Measurements from ENCODE around the gene LRP5.
"Not testable (repeated sequence)": the region's sequence is repeated elsewhere in the genome, so short reads cannot be mapped to it uniquely, and the experiment has no call there.

LRP5 gene

GRCh38 chr11:68282141-68282860 lies 30.1 kb upstream of the LRP5 start:
- no peak for DNase-seq (ENCODE audit: low read depth)

GRCh38 chr11:68282861-68283230 lies 29.5 kb upstream of the LRP5 start:
- no peak for DNase-seq (ENCODE audit: low read depth)

GRCh38 chr11:68284588-68284987 lies 27.8 kb upstream of the LRP5 start:
- DNase-seq (ENCODE audit: low read depth) = not testable (repeated sequence)

GRCh38 chr11:68287419-68287818 lies 25.0 kb upstream of the LRP5 start:
- no peak for DNase-seq (ENCODE audit: low read depth)

GRCh38 chr11:68289456-68289855 lies 22.9 kb upstream of the LRP5 start:
- DNase-seq (ENCODE audit: low read depth) = no peak

- no peak for DNase-seq (ENCODE audit: low read depth)
Measured at GRCh38 chr11:68293708-68294107, 18.7 kb upstream of the LRP5 start.

GRCh38 chr11:68295271-68295670 lies 17.1 kb upstream of the LRP5 start:
- no peak for DNase-seq (ENCODE audit: low read depth)

GRCh38 chr11:68295940-68296339 lies 16.5 kb upstream of the LRP5 start:
- no peak for DNase-seq (ENCODE audit: low read depth)

GRCh38 chr11:68296344-68297051 lies 15.9 kb upstream of the LRP5 start:
- DNase-seq (ENCODE audit: low read depth) = no peak

- DNase-seq (ENCODE audit: low read depth) = no peak
Measured at GRCh38 chr11:68297052-68297378, 15.4 kb upstream of the LRP5 start.

- DNase-seq (ENCODE audit: low read depth) = no peak
Measured at GRCh38 chr11:68297494-68297811, 14.9 kb upstream of the LRP5 start.

GRCh38 chr11:68297812-68298658 lies 14.4 kb upstream of the LRP5 start:
- peak; percentile 74 for DNase-seq (ENCODE audit: low read depth)

GRCh38 chr11:68298659-68299516 lies 13.5 kb upstream of the LRP5 start:
- no peak for DNase-seq (ENCODE audit: low read depth)

GRCh38 chr11:68299517-68299879 lies 12.9 kb upstream of the LRP5 start:
- DNase-seq (ENCODE audit: low read depth) = not testable (repeated sequence)

GRCh38 chr11:68300076-68300830 lies 12.1 kb upstream of the LRP5 start:
- DNase-seq (ENCODE audit: low read depth) = no peak

GRCh38 chr11:68302256-68302655 lies 10.1 kb upstream of the LRP5 start:
- no peak for DNase-seq (ENCODE audit: low read depth)

GRCh38 chr11:68302670-68303069 lies 9.7 kb upstream of the LRP5 start:
- DNase-seq (ENCODE audit: low read depth) = peak; percentile 50

- DNase-seq (ENCODE audit: low read depth) = no peak
Measured at GRCh38 chr11:68303083-68303482, 9.3 kb upstream of the LRP5 start.

- no peak for DNase-seq (ENCODE audit: low read depth)
Measured at GRCh38 chr11:68303982-68304780, 8.2 kb upstream of the LRP5 start.

- no peak for DNase-seq (ENCODE audit: low read depth)
Measured at GRCh38 chr11:68306636-68307035, 5.8 kb upstream of the LRP5 start.

- no peak for DNase-seq (ENCODE audit: low read depth)
Measured at GRCh38 chr11:68308068-68308467, 4.3 kb upstream of the LRP5 start.
